GM12878 (cell line): ENCODE data around the gene APLP2. TPM values are rescaled to one million over a fixed set of nuclear protein-coding genes. Genes with fewer than 3 reads are reported as not detected.

Source experiments
- ATAC-seq: fragments of 200-7000 bp; cut with Tn5 transposase; 3 replicates; pipeline ENCODE4 v1.9.1; 2020; ENCODE audit warnings: mild to moderate bottlenecking, moderate library complexity
- BruUV-seq: library from RNA; stranded (reverse); fragments of 400-500 nt; replicated peaks from 2 replicates; lab custom pipeline; 2021; lab: Mats Ljungman, UMichigan
- CTCF ChIA-PET: fragments of 300-600 bp; sonication (Branson Sonifier 250); formaldehyde crosslinking; extraction: SDS; loops from one replicate; lab custom pipeline; 2021; ENCODE audit warnings: inconsistent platforms; lab: Yijun Ruan, JAX
- POLR2A ChIA-PET: fragments of 350-600 bp; formaldehyde crosslinking; extraction: SDS; loops from one replicate; lab custom pipeline; 2021; ENCODE audit warnings: inconsistent platforms; lab: Charles Lee
- RAD21 ChIA-PET: fragments of 300-600 bp; sonication (Branson Sonifier 250); formaldehyde crosslinking; loops from one replicate; lab custom pipeline; 2023; ENCODE audit warnings: antibody characterized with exemption; ENCODE audit not compliant: unreplicated experiment; lab: Charles Lee
- SMC1A ChIA-PET: fragments of 300-600 bp; sonication (Branson Sonifier 250); formaldehyde crosslinking; loops from one replicate; lab custom pipeline; 2023; ENCODE audit not compliant: unreplicated experiment, uncharacterized antibody; lab: Charles Lee
- DNase-seq: peaks from one replicate; pipeline ENCODE4 v3.0.0-alpha.2; 2011; ENCODE audit warnings: low read depth, low spot score
- FAIRE-seq: peaks from 3 replicates; lab custom pipeline; 2011; peaks lifted over from hg19 to GRCh38; lab: Jason Lieb, UNC
- H2AFZ ChIP-seq: 2 replicates; pipeline ENCODE4 v1.6.0; 2011; ENCODE audit warnings: low read depth, low read length, control low read depth; ENCODE audit not compliant: control insufficient read depth
- H3K27ac ChIP-seq: 2 replicates; pipeline ENCODE4 v1.5.1; 2011; ENCODE audit warnings: control low read depth; ENCODE audit not compliant: control insufficient read depth, insufficient read depth
- H3K27me3 ChIP-seq, 2 experiments: replicated peaks in 1 of 2; 2 replicates each; pipeline versions ENCODE4 v1.6.0 to v1.6.1; 2011; ENCODE audit warnings: low read length in 1 of 2; ENCODE audit not compliant: control insufficient read depth in 2 of 2, insufficient read depth in 2 of 2
- H3K36me3 ChIP-seq, 2 experiments: 2 replicates each; pipeline ENCODE4 v1.5.1; 2011; ENCODE audit warnings: low read length in 1 of 2; ENCODE audit not compliant: control insufficient read depth in 2 of 2, insufficient read depth in 2 of 2
- H3K4me1 ChIP-seq: 2 replicates; pipeline ENCODE4 v1.6.1; 2011; ENCODE audit warnings: mild to moderate bottlenecking, low read length, moderate library complexity, mixed read lengths; ENCODE audit not compliant: control insufficient read depth, insufficient read depth
- H3K4me2 ChIP-seq: 2 replicates; pipeline ENCODE4 v1.6.0; 2011; ENCODE audit warnings: control low read depth; ENCODE audit not compliant: control insufficient read depth, insufficient read depth
- H3K4me3 ChIP-seq: fragments of 200-600 bp; sonication (generic); 2 replicates; pipeline ENCODE4 v1.5.1; 2016
- H3K79me2 ChIP-seq: 2 replicates; pipeline ENCODE4 v1.6.0; 2011; ENCODE audit warnings: low read length; ENCODE audit not compliant: control insufficient read depth, insufficient read depth
- H3K9ac ChIP-seq: 2 replicates; pipeline ENCODE4 v1.8.0; 2011; ENCODE audit warnings: low read length, control low read depth, mixed read lengths; ENCODE audit not compliant: control insufficient read depth, insufficient read depth
- H3K9me3 ChIP-seq: replicated peaks from 3 replicates; pipeline ENCODE4 v1.5.1; 2011; ENCODE audit warnings: mild to moderate bottlenecking, low read length; ENCODE audit not compliant: control insufficient read depth, insufficient read depth
- H4K20me1 ChIP-seq: 2 replicates; pipeline ENCODE4 v1.6.0; 2011; ENCODE audit not compliant: control insufficient read depth, insufficient read depth
- BHLHE40 ChIP-seq, 2 experiments: fragments of 450-650 bp in 1 of 2; IDR thresholded peaks; 2 replicates each; pipeline ENCODE4 v1.6.1; 2011 to 2017; ENCODE audit warnings: low read depth in 2 of 2, borderline replicate concordance in 1 of 2, improper control_type of control experiment in 1 of 2, low read length in 1 of 2, mild to moderate bottlenecking in 1 of 2
- CREM ChIP-seq: IDR thresholded peaks from 2 replicates; pipeline ENCODE4 v1.6.1; 2014; ENCODE audit warnings: antibody characterized with exemption, low read depth
- ETV6 ChIP-seq, 2 experiments: fragments of 450-650 bp in 1 of 2; IDR thresholded peaks in 1 of 2; conservative IDR thresholded peaks in 1 of 2; 2 replicates each; pipeline ENCODE4 v1.6.1; 2014; ENCODE audit warnings: antibody characterized with exemption in 1 of 2, borderline replicate concordance in 1 of 2, low read depth in 1 of 2, mild to moderate bottlenecking in 1 of 2, moderate library complexity in 1 of 2
- FOS ChIP-seq: IDR thresholded peaks from 3 replicates; pipeline ENCODE4 v1.6.1; 2011; ENCODE audit warnings: borderline replicate concordance; ENCODE audit not compliant: insufficient read length; ENCODE audit errors: extremely low read depth
- IRF4 ChIP-seq: IDR thresholded peaks from 2 replicates; pipeline ENCODE4 v1.6.1; 2011; ENCODE audit warnings: low read depth, low read length
- NBN ChIP-seq: fragments of 450-650 bp; IDR thresholded peaks from 2 replicates; pipeline ENCODE4 v1.6.1; 2016
- NFYA ChIP-seq: IDR thresholded peaks from 2 replicates; pipeline ENCODE4 v1.6.1; 2011; ENCODE audit warnings: low read depth, mild to moderate bottlenecking, low read length, improper control_type of control experiment, borderline replicate concordance
- NR2C1 ChIP-seq: fragments of 450-650 bp; IDR thresholded peaks from 2 replicates; pipeline ENCODE4 v1.6.1; 2017; ENCODE audit warnings: antibody characterized with exemption, mild to moderate bottlenecking, moderate library complexity
- POLR2A ChIP-seq: IDR thresholded peaks from 2 replicates; pipeline ENCODE4 v1.6.1; 2011; ENCODE audit warnings: low read depth, mild to moderate bottlenecking, low read length
- RAD21 ChIP-seq: IDR thresholded peaks from 2 replicates; pipeline ENCODE4 v1.6.1; 2011; ENCODE audit warnings: mild to moderate bottlenecking, low read depth, low read length, moderate library complexity; ENCODE audit not compliant: insufficient read depth
- SKIL ChIP-seq: fragments of 450-650 bp; IDR thresholded peaks from 2 replicates; pipeline ENCODE4 v1.6.1; 2017; ENCODE audit warnings: mild to moderate bottlenecking, low read depth, inconsistent platforms; ENCODE audit not compliant: poor library complexity, severe bottlenecking
- SPI1 ChIP-seq: IDR thresholded peaks from 2 replicates; pipeline ENCODE4 v1.6.1; 2011; ENCODE audit warnings: low read depth, mild to moderate bottlenecking, low read length, moderate library complexity, borderline replicate concordance; ENCODE audit not compliant: insufficient read depth
- TAF1 ChIP-seq: IDR thresholded peaks from 2 replicates; pipeline ENCODE4 v1.6.1; 2011; ENCODE audit warnings: mild to moderate bottlenecking, low read depth, low read length, borderline replicate concordance
- ZNF384 ChIP-seq: IDR thresholded peaks from 2 replicates; pipeline ENCODE4 v1.6.1; 2012; ENCODE audit warnings: low read depth, mild to moderate bottlenecking, low read length, improper control_type of control experiment, borderline replicate concordance
- ZNF622 ChIP-seq: fragments of 450-650 bp; IDR thresholded peaks from 2 replicates; pipeline ENCODE4 v1.6.1; 2017; ENCODE audit warnings: mild to moderate bottlenecking, inconsistent platforms
- WGBS: methylation state at CpG from one replicate; pipeline ENCODE4 v1.1.6; 2016; ENCODE audit warnings: low lambda C conversion rate; ENCODE audit not compliant: insufficient replicate concordance, insufficient coverage; ENCODE audit errors: missing lambda C conversion rate; 5-methylcytosine and 5-hydroxymethylcytosine counted together
- in situ Hi-C: fragments of 300-500 bp; cut with MboI; formaldehyde crosslinking; loops from 9 replicates; pipeline ENCODE4 v1.14.3; 2018; ENCODE audit warnings: mixed read lengths
- intact Hi-C: fragments of 100-400 bp; cut with micrococcal nuclease; formaldehyde crosslinking; loops from one replicate; pipeline ENCODE4 v1.14.2; 2022; ENCODE audit not compliant: unreplicated experiment
- polyA plus RNA-seq, 11 experiments: library from polyadenylated mRNA; depleted of rRNA in 4 of 11; unstranded in 6 of 11; stranded (reverse) in 5 of 11; fragments of >200 nt; fragmentation: Nextera tagmentation in 4 of 11; fragmentation: Illumina TruSeq in 1 of 11; extraction: Ambion mirVana in 4 of 11; extraction: Trizol in 1 of 11; gene quantifications; 1 replicate in 1 of 11; 2 replicates in 10 of 11; pipeline versions ENCODE4 v1.2.1 to v1.2.3, GENCODE V29; 2011 to 2016; ENCODE audit warnings: inconsistent platforms in 2 of 11, missing spikeins in 2 of 11, low read depth in 1 of 11
- total RNA-seq, 4 experiments: library from RNA; depleted of rRNA in 3 of 4; stranded (reverse); fragments of >200 nt in 3 of 4; fragmentation: Illumina TruSeq in 1 of 4; extraction: Trizol in 1 of 4; gene quantifications; 2 replicates each; pipeline versions ENCODE4 v1.2.1 to v1.2.3, GENCODE V29; 2013 to 2021

The APLP2 gene
- total and polyA plus RNA-seq, 10 of the 15 experiments (the other 5 are each of a cell fraction or from before 2014, with no cell fraction given): 2.3 to 38.8 (median 21.3) TPM

- no peak for TF ChIP-seq ZNF384
- TF ChIP-seq ETV6 (conservative IDR thresholded peaks at IDR 0.05 in 1 of 2, IDR thresholded peaks at IDR 0.05 in 1 of 2; ENCODE audit: borderline replicate concordance in 1 of 2, low read depth in 1 of 2): no peak
- no peak for TF ChIP-seq BHLHE40 (IDR thresholded peaks at IDR 0.05; ENCODE audit: borderline replicate concordance in 1 of 2, low read depth in 2 of 2, low read length in 1 of 2)
Observed at GRCh38 chr11:130063451-130063850, 6.2 kb upstream of the APLP2 start (continued).

- H3K4me2 ChIP-seq: no peak overlapping the region
- no peak for TF ChIP-seq SPI1
- TF ChIP-seq NR2C1: no peak
- H3K4me1 ChIP-seq: no peaks in the 10 kb centered on the region
- no peak overlapping the region for H3K4me3 ChIP-seq
- ChIA-PET RAD21 (no interaction called here), CTCF (no interaction called here), POLR2A (no interaction called here), SMC1A (interaction anchor here (0.9 to 1.0 kb wide), 2 partner anchors 22 to 68 kb away, joined by 3 read pairs; no protein-coding TSS in a partner anchor)
- DNase-seq (no peak), FAIRE-seq (no peak), ATAC-seq (no peak)
- in situ Hi-C loops: no loop called here
- peaks cover 0 to 13% of the 10 kb centered on the region in 2 experiments; a peak in 2 of 4 replicates for H3K27me3 ChIP-seq
- intact Hi-C loops: no loop called here
- H3K9me3 ChIP-seq: no peaks in the 10 kb centered on the region
- 1% methylated on average over 4 of the region's 4 CpGs for WGBS
- no TSS peak for BruUV-seq
- no peak overlapping the region for H3K27ac ChIP-seq
- no peaks in the 10 kb centered on the region for H4K20me1 ChIP-seq
- H2AFZ ChIP-seq: no peak overlapping the region
- no peaks in the 10 kb centered on the region for H3K36me3 ChIP-seq
- H3K79me2 ChIP-seq: no peaks in the 10 kb centered on the region
- no peak overlapping the region for H3K9ac ChIP-seq
Observed at GRCh38 chr11:130064596-130064995, 5.1 kb upstream of the APLP2 start.

- H3K4me3 ChIP-seq: no peak overlapping the region
- ATAC-seq (no peak), DNase-seq (no peak), FAIRE-seq (no peak)
- CTCF ChIA-PET: no interaction called here
- BruUV-seq: no TSS peak
- no peaks in the 10 kb centered on the region for H3K4me1 ChIP-seq
- H3K27me3 ChIP-seq: peaks cover 0 to 8% of the 10 kb centered on the region in 2 experiments; a peak in 2 of 4 replicates
- H3K36me3 ChIP-seq: no peaks in the 10 kb centered on the region
- no peak overlapping the region for H2AFZ ChIP-seq
- H3K79me2 ChIP-seq: no peaks in the 10 kb centered on the region
- intact Hi-C loops (loop anchor here (5.0 kb wide), 1 partner anchor 144 kb away; no protein-coding TSS in a partner anchor), in situ Hi-C loops (no loop called here)
- H3K9ac ChIP-seq: no peak overlapping the region
- H4K20me1 ChIP-seq: no peaks in the 10 kb centered on the region
- RAD21 ChIA-PET: no interaction called here
- no peak overlapping the region for H3K4me2 ChIP-seq
- no peak overlapping the region for H3K27ac ChIP-seq
- H3K9me3 ChIP-seq: no peaks in the 10 kb centered on the region
- SMC1A ChIA-PET: no interaction called here
- WGBS: 36% methylated on average over 5 of the region's 5 CpGs
- POLR2A ChIA-PET: no interaction called here
- no peak for TF ChIP-seq SKIL
- TF ChIP-seq CREM: no peak
- no peak for TF ChIP-seq NBN
- TF ChIP-seq FOS: no peak
- TF ChIP-seq IRF4: no peak
- no peak for TF ChIP-seq NFYA
- TF ChIP-seq ZNF622: no peak
- TF ChIP-seq POLR2A: no peak
- no peak for TF ChIP-seq TAF1
- no peak for TF ChIP-seq RAD21
Observed at GRCh38 chr11:130066338-130066737, 3.4 kb upstream of the APLP2 start.
